ENCODE data around the gene LRMDA.

The LRMDA gene

DNA sequence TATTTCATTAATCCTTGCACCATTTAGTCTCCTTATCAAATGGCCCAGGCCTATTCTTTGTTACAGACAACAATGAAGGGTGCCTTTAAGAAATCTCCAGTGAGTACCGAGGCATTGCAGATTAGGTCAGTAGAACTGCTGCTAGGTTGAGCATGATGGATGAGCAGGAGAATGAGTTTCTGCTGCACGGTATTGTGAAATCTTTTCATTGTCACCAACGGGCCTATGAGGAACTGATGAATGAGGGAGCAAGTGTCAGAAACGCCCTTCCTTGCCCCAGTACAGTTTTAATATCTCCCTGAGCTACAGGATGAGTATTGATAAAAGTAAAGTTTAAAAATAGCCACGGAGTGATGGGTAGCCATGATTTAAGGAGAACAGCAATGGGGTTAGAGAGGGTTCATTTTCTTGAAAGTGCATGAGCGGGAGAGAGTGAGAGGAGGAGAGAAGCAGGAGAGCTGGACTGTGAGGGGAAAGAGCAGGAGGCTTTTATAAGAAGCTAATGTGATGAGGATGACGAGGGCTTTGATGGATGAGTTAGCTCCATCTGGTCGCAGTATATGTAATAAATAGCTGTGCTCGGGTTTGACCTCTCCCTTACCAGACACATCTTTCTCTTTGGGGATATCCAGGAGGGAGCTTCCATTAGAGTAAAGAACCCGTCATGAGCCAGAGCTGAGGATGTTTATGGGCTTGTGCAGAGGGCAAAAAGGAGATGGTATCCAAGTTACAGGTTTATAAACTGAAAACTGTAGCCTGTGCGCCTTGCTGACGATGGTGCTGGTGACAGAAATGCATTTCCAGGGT, 526.1 kb downstream of the LRMDA start:
- DNase-seq (ENCODE audit: low read depth): no peak
- no peak for TF ChIP-seq CTCF (conservative IDR thresholded peaks at IDR 0.05; ENCODE audit: low read depth, low read length)
- H3K4me3 ChIP-seq (ENCODE audit: low read depth, low read length): no peak overlapping the region

- no peak overlapping the region for H3K4me3 ChIP-seq (ENCODE audit: low read depth, low read length)
- TF ChIP-seq CTCF (conservative IDR thresholded peaks at IDR 0.05; ENCODE audit: low read depth, low read length): no peak
- DNase-seq (ENCODE audit: low read depth): peak; percentile 69
Observed at GRCh38 chr10:75959209-75959608, 527.8 kb downstream of the LRMDA start.

GRCh38 chr10:75959912-75960311, 528.5 kb downstream of the LRMDA start:
- no peak for TF ChIP-seq CTCF (conservative IDR thresholded peaks at IDR 0.05; ENCODE audit: low read depth, low read length)
- no peak for DNase-seq (ENCODE audit: low read depth)
- H3K4me3 ChIP-seq (ENCODE audit: low read depth, low read length): no peak overlapping the region

DNA sequence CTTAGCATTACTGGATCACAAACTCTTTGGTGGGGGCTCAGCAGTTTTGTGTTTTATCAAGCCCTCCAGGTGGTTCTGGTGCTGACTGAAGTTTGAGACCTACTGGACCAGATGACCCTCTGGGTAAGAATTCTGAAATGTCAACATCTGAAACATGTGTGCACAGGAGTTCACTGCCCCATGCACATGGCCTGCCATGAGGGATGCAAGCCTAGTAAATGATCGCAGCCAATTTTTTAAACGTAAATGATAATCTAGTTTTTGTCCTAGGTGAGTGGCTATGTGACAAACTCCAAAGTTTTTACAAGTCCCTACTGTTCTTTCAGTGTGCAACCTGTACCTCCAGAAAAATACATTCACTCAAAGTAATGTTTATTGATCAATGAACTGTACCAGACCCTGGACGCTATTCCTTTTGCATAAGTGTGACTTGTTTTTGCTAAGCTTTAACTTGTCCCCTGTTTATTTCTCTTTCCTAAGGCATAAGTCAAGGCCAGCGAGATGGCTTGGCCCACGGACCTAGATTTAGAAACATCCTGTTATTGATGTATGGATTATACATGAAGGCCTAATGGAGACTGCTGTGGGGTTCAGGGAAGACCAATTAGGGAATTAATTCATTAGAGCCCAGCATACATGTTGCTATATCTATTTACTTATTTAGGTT, 531.1 kb downstream of the LRMDA start:
- no peak for TF ChIP-seq CTCF (conservative IDR thresholded peaks at IDR 0.05; ENCODE audit: low read depth, low read length)
- no peak for DNase-seq (ENCODE audit: low read depth)
- no peak overlapping the region for H3K4me3 ChIP-seq (ENCODE audit: low read depth, low read length)

DNA sequence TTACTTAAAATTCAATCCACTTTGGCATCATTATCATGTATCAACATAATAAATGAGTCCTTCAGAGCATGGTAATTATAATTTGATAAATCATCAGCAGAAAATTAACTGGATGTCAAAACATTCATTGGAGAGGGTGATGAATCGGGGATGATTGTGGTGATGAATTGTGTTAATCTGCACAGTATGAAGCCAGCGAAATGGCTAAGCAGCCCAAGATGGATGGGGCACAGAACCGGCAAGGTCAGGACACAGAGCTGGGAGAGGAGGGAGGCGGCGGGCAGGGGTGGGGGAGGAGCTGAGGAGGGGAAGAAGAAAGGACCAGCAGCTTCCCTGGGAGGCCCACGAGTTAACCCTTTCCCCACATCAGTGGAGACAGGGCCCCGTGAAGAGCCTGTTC, 536.1 kb downstream of the LRMDA start:
- H3K4me3 ChIP-seq (ENCODE audit: low read depth, low read length): no peak overlapping the region
- no peak for TF ChIP-seq CTCF (conservative IDR thresholded peaks at IDR 0.05; ENCODE audit: low read depth, low read length)
- DNase-seq (ENCODE audit: low read depth): no peak

DNA sequence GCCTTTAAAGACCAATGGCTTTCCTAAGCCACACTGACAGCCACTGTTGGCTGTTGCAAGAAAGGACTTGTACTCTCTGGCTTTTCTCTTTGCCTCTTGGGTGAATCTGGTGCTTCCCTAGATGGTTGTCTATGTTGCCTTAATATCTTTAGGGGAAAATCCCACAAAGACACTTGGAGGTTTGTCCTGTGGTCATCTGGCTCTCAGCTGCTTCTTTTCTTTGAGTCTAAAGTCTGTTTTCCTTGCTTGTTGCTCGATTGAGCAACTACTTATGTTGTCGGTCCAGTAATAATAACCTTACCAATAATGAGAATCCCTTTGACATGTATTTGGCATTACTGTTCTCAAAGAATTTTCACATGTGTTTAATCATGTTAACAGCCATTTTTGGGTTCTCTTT, 537.6 kb downstream of the LRMDA start:
- no peak overlapping the region for H3K4me3 ChIP-seq (ENCODE audit: low read depth, low read length)
- TF ChIP-seq CTCF (conservative IDR thresholded peaks at IDR 0.05; ENCODE audit: low read depth, low read length): no peak
- DNase-seq (ENCODE audit: low read depth): no peak
